OCI-LY7 (cell line): Measurements from ENCODE around the gene NAT16. TPM values are rescaled to one million over a fixed set of nuclear protein-coding genes. Genes with fewer than 3 reads are reported as not detected.

ENCODE experiments used
- BruUV-seq: library from RNA; stranded (reverse); fragments of 400-500 nt; replicated peaks from 2 replicates; lab custom pipeline; 2021; lab: Mats Ljungman, UMichigan
- CTCF ChIA-PET: fragments of 300-600 bp; sonication (Branson Sonifier 250); formaldehyde crosslinking; loops from one replicate; lab custom pipeline; 2022; ENCODE audit warnings: antibody characterized with exemption; ENCODE audit not compliant: unreplicated experiment; lab: Charles Lee
- POLR2A ChIA-PET: fragments of 300-600 bp; sonication (Branson Sonifier 250); formaldehyde crosslinking; loops from one replicate; lab custom pipeline; 2022; ENCODE audit warnings: antibody characterized with exemption; lab: Charles Lee
- DNase-seq: peaks from one replicate; pipeline ENCODE4 v3.0.0-alpha.2; 2015; ENCODE audit warnings: low spot score
- H2AFZ ChIP-seq: fragments of 200-600 bp; sonication (generic), shearing (Covaris generic); 2 replicates; pipeline ENCODE4 v1.6.1; 2014; ENCODE audit warnings: mild to moderate bottlenecking, antibody characterized with exemption, low read length, moderate library complexity
- H3K27ac ChIP-seq: fragments of 200-600 bp; sonication (generic); 2 replicates; pipeline ENCODE4 v1.5.1; 2014; ENCODE audit warnings: mixed run types, low read depth, mild to moderate bottlenecking, moderate library complexity, low read length, inconsistent platforms; ENCODE audit not compliant: poor library complexity, severe bottlenecking
- H3K36me3 ChIP-seq: fragments of 200-600 bp; sonication (generic); 2 replicates; pipeline ENCODE4 v1.6.1; 2014; ENCODE audit warnings: mild to moderate bottlenecking, antibody characterized with exemption, low read length, moderate library complexity, mixed read lengths; ENCODE audit not compliant: insufficient read depth
- H3K4me1 ChIP-seq: fragments of 200-600 bp; sonication (generic); 2 replicates; pipeline ENCODE4 v1.5.1; 2014; ENCODE audit warnings: mild to moderate bottlenecking, low read length; ENCODE audit not compliant: insufficient read depth, poor library complexity, severe bottlenecking
- H3K4me2 ChIP-seq: fragments of 200-600 bp; sonication (generic); 2 replicates; pipeline ENCODE4 v1.6.1; 2014; ENCODE audit warnings: mild to moderate bottlenecking, low read length
- H3K4me3 ChIP-seq: fragments of 200-600 bp; sonication (generic); 2 replicates; pipeline ENCODE4 v1.5.1; 2014; ENCODE audit warnings: mild to moderate bottlenecking, low read depth, low read length; ENCODE audit not compliant: poor library complexity, severe bottlenecking
- H3K79me2 ChIP-seq: fragments of 200-600 bp; sonication (generic); 2 replicates; pipeline ENCODE4 v1.6.1; 2016; ENCODE audit warnings: low read depth, mild to moderate bottlenecking, low read length, moderate library complexity, mixed read lengths; ENCODE audit not compliant: insufficient read depth
- H3K9me2 ChIP-seq: fragments of 200-600 bp; sonication (generic); 2 replicates; pipeline ENCODE4 v1.6.1; 2016; ENCODE audit warnings: mild to moderate bottlenecking, low read length, mixed read lengths; ENCODE audit not compliant: insufficient read depth
- H3K9me3 ChIP-seq: fragments of 200-600 bp; sonication (generic); 2 replicates; pipeline ENCODE4 v1.6.1; 2014; ENCODE audit warnings: mild to moderate bottlenecking, mixed run types, low read length, mixed read lengths
- H4K20me1 ChIP-seq: fragments of 200-600 bp; sonication (generic); 2 replicates; pipeline ENCODE4 v1.6.1; 2014; ENCODE audit warnings: mild to moderate bottlenecking, antibody characterized with exemption, low read length, moderate library complexity, mixed read lengths; ENCODE audit not compliant: insufficient read depth
- CTCF ChIP-seq: fragments of 200-600 bp; sonication (generic); conservative IDR thresholded peaks from 2 replicates; pipeline ENCODE4 v1.5.1; 2014; ENCODE audit warnings: mild to moderate bottlenecking, antibody characterized with exemption, low read length, moderate library complexity, mixed read lengths
- EZH2phosphoT487 ChIP-seq: fragments of 200-600 bp; sonication (generic); IDR thresholded peaks from 2 replicates; pipeline ENCODE4 v1.6.1; 2018; ENCODE audit warnings: low read depth, borderline replicate concordance, mild to moderate bottlenecking, mixed run types, antibody characterized with exemption, low read length, moderate library complexity, mixed read lengths
- intact Hi-C: fragments of 100-400 bp; cut with micrococcal nuclease; formaldehyde crosslinking; loops from one replicate; pipeline ENCODE4 v1.10.0; 2022; ENCODE audit not compliant: unreplicated experiment
- total RNA-seq, 2 experiments: library from RNA; depleted of rRNA in 1 of 2; stranded (reverse); fragments of >200 nt in 1 of 2; shearing (Covaris generic) in 1 of 2; gene quantifications; 2 replicates each; pipeline ENCODE4 v1.2.3, GENCODE V29; 2014 to 2022

NAT16 gene
- total RNA-seq, 2 experiments from 2014 or later, result 0.22 TPM; not detected in 1

DNA sequence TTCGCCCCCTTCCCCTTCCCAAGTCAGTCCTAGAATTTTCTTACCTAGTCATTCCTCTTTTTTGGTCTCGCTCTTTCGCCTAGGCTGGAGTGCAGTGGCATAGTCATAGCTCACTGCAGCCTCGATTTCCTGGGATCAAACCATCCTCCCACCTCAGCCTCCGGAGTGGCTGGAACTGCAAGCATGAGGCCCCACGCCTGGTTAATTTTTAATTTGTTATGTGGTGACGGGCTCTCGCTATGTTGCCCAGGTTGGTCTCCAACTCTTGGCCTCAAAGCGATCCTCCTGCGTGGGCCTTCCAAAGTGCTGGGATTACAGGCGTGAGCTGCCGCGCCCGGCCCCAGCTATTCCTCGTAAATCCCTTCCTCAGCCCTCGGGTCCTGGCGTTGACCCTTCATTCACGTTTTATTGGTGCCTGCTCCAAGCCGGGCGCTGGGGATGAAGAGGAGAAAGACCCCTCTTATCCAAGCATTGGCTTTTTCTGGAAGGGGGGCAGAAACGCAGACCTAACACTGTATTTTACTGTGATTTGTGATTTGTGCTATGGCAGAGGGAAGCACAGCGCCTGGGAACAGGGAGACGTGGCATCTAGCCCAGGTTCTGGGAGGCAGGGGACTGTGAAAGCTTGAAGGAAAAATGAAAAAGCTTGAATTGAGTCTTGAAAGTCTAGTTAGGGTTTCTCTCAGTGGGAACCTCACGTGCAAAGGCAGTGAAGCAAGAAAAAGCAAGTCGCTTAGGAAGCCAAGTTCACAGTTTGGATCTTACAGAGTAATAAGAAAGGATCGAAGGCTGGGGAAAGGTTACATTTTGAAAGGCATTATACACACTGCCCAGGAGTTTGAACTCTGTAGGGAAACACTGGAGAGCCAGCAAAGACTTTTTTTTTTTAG, 38.4 kb upstream of the NAT16 start:
- H3K4me2 ChIP-seq, result peak overlapping the region; percentile 100
- no peaks in the 10 kb centered on the region for H3K79me2 ChIP-seq
- no peaks in the 10 kb centered on the region for H3K9me3 ChIP-seq
- peak overlapping the region; percentile 98 for H2AFZ ChIP-seq
- no peak for DNase-seq
- peaks cover 18% of the 10 kb centered on the region for H3K4me1 ChIP-seq
- no peak for TF ChIP-seq CTCF
- no peak for TF ChIP-seq EZH2phosphoT487
- H3K4me3 ChIP-seq, result peak overlapping the region; percentile 95
- H4K20me1 ChIP-seq, result no peaks in the 10 kb centered on the region
- CTCF ChIA-PET, result interaction anchor here (1.1 kb wide), 1 partner anchor 25 kb away, joined by 6 read pairs; no protein-coding TSS in a partner anchor
- no peak overlapping the region for H3K27ac ChIP-seq
- H3K36me3 ChIP-seq, result peaks cover 3% of the 10 kb centered on the region
- H3K9me2 ChIP-seq, result no peaks in the 10 kb centered on the region
- BruUV-seq, result TSS peak; percentile 88
- POLR2A ChIA-PET, result interaction anchor here (0.6 to 1.5 kb wide), 10 partner anchors 14 to 640 kb away, joined by 3 to 6 read pairs (median 4); partner anchors contain the start of gene FIS1
- intact Hi-C loops, result loop anchor here (2.0 kb wide), 1 partner anchor 26 kb away; the partner anchor contains the start of gene FIS1

GRCh38 chr7:101217388-101218235, 37.5 kb upstream of the NAT16 start, which contains the start of the genes PLOD3 and ZNHIT1:
Gene PLOD3 (minus strand): TSS chr7:101217581. CDS start chr7:101217274, 307 bp downstream.
Gene ZNHIT1 (plus strand): TSS chr7:101218165. CDS start chr7:101218196, 31 bp downstream.
- POLR2A ChIA-PET, result interaction anchor here (0.6 to 1.5 kb wide), 12 partner anchors 15 to 641 kb away, joined by 3 to 6 read pairs (median 4); partner anchors contain the start of gene FIS1
- BruUV-seq, result no TSS peak
- Histone ChIP-seq H3K79me2 (no peaks in the 10 kb centered on the region), H3K9me2 (no peaks in the 10 kb centered on the region), H2AFZ (peak within 1 kb of the TSS; percentile 98), H3K4me2 (peak within 1 kb of the TSS; percentile 100), H3K27ac (peak within 1 kb of the TSS; percentile 48), H3K36me3 (no peaks in the 10 kb centered on the region), H3K4me1 (peaks cover 18% of the 10 kb centered on the region), H3K4me3 (peak within 1 kb of the TSS; percentile 95), H4K20me1 (no peaks in the 10 kb centered on the region), H3K9me3 (no peaks in the 10 kb centered on the region)
- CTCF ChIA-PET, result interaction anchor here (0.6 to 1.1 kb wide), 3 partner anchors 11 to 26 kb away, joined by 3 to 8 read pairs (median 6); no protein-coding TSS in a partner anchor
- 0 out of 2 replicates have a peak, but pooled peaks have one; percentile 6 for TF ChIP-seq CTCF
- TF ChIP-seq EZH2phosphoT487, result no peak
- intact Hi-C loops, result loop anchor here (2.0 kb wide), 1 partner anchor 27 kb away; the partner anchor contains the start of gene FIS1
- peak; percentile 99 for DNase-seq
